Left renal pelvis (tissue), 4 donors: ENCODE data around the gene NHLH1. TPM values are rescaled to one million over a fixed set of nuclear protein-coding genes. Genes with fewer than 3 reads are reported as not detected.
"Not testable (repeated sequence)": the region's sequence is repeated elsewhere in the genome, so short reads cannot be mapped to it uniquely, and the experiment has no call there.

Experiments
- DNase-seq, 4 donors: peaks; one replicate each; pipeline ENCODE4 v3.0.0-alpha.2; 2013; ENCODE audit warnings: low read depth in 4 of 4, low spot score in 3 of 4
- polyA plus RNA-seq, 4 donors: library from polyadenylated mRNA; unstranded; fragments of 120-200 nt; gene quantifications; one replicate each; pipeline ENCODE4 v1.2.1, GENCODE V29; 2013; ENCODE audit not compliant: insufficient read length in 4 of 4

Gene NHLH1
- polyA plus RNA-seq, 4 donors, result 0.06 to 0.34 (median 0.20) TPM

DNA sequence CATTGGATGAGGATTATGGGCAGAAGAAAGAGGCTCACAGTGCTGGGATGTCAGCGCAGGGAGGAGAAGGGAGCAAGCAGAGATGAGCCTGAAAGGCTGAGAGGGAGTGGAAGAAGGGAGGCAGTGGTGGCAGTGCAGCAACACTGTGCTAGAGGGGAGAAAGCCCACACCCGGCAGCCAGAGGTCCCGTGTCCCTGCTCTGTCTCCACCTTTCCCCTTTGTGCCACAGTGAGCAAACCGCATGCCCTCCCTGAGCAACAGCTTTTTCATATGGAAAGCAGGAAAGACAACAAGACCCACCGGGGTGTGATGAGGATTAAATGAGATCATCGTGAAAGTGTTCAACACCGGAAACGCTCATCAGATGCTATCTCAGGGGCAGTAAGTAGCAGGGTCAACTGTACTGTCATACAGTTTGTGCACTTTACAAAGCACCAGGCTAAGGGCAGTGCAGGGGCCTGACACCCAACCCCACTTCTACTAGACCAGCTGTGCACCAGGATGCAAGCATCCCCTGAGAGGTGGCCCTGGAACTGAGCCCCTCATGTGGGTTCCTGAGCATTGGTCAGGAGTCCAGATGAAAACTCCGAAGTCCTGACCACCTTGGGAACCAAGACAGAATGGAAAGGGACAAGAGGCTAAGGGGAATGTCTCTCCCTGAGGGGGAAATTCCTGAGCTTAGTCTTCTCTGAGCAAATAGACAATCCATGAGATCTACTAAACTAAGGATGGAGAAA is 9.1 kb downstream of the NHLH1 start:
- DNase-seq, result no peak

DNA sequence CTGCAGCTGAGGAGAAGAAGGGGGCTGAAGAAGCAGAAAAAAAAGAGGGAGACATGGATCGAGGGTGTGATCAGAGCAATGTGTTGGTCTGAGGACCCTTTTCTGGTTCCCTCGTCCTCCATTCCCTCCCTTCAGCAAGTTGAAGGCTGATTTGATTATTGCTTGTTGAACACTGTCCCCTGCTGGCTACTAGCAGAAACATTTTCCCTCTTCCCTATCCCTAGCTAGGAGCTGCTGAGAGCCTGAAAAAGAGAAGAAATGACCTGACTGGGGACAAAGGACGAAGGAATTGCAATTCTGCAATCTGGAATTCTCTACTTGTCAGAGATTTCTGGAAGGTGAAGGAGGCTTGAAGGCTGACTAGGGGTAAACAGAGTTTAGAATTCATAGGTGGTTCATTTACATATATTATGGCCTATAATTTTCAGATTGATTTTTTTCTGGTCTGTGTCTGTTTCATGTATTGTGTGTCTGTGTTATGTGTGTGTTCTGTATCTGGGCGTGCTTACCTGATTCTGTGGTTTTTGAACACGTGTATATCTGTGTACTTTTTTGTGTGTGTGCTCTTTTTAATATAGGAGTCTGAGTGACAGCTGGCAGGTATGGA is 9.8 kb downstream of the NHLH1 start:
- peak in 3 of 4 donors; percentile 38 to 49 (median 39) for DNase-seq

DNA sequence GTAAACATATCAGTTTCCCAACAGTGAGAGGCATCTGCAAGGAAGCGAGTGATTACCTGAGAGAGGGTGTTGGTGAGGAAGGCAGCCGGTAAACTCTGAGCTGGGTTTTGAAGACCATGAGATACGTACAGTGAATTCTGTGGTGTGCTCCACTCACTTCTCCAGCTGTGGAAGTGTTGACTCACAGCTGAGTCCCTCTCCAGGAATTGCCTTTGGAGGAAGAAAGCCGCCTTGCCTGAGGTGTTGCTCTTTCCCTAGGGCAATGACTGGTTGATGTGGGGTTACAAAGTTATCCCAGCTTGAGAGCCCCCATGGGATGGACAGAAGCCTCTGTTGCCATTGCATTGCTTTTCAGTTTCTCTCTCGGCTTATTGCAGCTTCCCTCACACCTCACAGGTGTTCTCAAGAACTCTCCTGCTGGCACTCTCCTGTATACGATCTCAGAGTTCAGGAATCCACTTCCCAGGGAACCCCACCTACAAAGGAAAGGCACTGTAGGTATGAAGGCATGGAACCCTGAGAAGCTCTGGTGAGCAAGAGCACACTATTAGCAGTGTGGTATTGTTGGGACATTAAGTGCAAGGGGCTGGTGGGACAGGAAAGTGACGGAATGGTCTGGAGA is 10.8 kb downstream of the NHLH1 start:
- DNase-seq, result no peak

DNA sequence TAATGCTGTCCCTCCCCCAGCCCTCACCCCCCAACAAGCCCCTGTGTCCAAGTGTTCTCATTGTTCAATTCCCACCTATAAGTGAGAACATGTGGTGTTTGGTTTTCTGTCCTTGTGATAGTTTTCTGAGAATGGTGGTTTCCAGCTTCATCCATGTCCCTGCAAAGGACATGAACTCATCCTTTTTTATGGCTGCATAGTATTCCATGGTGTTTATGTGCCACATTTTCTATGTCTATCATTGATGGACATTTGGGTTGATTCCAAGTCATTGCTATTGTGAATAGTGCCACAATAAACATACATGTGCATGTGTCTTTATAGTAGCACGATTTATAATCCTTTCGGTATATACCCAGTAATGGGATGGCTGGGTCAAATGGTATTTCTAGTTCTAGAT is 17.9 kb downstream of the NHLH1 start:
- not testable (repeated sequence) for DNase-seq

DNA sequence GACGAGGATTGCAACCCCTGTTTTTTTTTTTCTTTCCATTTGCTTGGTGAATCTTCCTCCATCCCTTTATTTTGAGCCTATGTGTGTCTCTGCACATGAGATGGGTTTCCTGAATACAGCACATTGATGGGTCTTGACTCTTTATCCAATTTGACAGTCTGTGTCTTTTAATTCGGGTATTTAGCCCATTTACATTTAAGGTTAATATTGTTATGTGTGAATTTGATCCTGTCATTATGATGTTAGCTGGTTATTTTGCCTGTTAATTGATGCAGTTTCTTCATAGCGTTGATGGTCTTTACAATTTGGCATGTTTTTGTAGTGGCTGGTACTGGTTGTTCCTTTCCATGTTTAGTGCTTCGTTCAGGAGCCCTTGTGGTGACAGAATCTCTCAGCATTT is 21.5 kb downstream of the NHLH1 start:
- not testable (repeated sequence) for DNase-seq

DNA sequence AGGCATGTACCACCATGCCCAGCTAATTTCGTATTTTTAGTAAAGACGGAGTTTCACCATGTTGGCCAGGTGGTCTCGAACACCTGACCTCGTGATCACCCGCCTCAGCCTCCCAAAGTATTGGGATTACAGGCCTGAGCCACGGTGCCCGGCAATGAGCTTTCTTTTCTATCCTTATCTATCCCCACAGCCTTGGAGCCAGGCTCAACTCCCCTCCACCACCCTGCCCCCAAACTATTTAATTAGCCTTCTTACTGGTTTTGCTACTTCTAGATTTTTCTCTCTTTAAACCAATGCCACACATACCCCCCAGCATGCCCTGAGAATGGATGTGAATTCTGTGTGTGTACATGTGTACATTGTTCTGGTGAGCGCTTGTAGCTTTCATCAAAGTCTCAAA is 27.8 kb downstream of the NHLH1 start:
- DNase-seq, result no peak

DNA sequence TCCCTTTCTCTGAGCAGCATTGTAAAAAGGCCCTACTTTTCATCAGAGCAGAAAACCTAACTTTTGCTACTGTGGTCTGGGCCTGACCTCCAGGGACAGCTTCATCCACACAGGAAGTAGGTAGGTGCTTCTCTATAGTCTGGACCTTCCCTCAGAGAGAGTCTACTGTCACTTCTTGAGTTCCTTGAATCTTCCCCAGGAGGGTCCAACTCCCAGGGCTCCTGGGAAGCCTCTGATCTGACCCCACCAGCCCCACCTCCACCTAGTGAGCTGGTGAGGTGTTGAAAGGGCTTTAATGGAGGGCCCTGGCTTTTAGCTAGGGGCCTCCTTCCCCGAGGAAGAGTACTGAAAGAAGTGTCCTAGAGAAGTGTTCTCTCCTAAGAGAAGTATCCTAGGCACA is 30.8 kb downstream of the NHLH1 start:
- DNase-seq, result no peak

DNA sequence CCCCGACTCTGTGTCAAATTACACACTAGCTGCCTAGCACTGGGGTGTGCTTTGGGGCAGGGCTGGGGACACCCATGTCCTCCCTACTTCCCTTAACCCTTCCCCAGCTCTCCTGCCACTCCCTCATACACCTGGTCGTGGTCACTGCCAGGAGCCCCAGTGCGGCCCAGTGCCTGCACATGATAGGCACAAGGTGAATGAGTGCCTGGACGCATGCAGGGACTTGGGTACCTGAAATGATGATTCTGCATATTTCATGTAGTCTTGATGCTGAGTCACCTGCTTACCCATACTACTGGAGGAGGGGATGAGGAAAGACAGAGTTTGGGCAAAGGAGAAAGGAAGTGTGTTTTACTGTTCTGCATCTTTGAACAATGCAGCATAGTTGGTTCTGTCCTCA is 32.0 kb downstream of the NHLH1 start:
- no peak for DNase-seq

DNA sequence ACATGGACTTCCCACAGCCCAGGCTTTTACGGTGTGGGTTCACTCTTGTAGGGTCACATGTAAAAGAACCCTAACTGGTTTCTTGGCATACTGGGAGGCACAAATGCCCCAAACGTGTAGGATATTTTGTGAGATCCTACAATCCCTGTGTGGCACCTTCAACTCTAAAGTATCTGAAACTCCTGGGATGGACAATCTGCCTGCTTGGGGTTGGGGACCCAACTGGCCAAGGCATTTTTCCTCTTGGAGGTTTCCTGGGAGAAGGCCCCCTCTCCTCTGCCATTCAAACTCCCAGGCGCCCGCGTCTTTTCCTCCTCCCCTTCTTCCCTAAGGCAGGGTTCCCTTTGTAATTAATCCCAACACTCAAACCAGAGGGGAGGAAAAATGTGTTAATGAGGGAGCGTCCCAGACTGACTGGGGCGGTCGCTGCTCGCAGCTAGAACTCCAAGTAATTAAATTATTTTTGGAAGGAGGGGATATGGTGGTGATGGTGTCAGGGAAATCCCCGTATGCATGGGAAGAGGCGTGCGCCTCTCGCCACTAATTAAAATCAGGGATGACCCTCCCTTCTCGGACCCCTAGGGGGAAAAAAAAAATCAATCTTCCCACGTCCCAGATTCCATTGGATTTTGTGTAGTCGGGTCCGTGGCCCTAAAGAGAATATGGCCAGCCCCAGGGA is 32.8 kb downstream of the NHLH1 start:
- DNase-seq, result no peak

DNA sequence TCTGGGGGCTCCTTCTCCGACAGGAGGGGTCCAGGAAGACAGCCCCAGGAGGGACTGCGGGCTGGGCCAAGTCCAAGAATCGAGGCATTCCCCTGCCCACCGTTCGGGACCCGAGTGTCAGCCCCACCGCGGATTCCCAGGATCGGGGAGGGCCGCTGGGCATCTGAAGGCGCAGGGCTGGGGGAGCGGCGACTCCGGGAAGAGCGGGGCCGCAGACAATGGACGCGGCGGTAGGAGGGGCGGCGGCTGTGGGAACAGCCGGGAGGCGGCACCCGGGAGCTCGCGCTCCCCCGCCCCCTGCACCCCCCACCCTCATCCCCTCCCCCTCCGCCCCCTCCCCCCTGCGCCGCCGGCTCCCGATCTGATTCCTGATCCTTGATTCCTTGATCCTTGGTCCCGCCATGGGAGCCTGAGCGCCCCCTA is 33.4 kb downstream of the NHLH1 start, which contains the start of gene VANGL2:
Gene VANGL2 (plus strand): TSS at position 342 of the 423 bp plus-strand sequence. CDS start 15,274 bp downstream, outside the sequence.
- DNase-seq, result peak in 3 of 4 donors; percentile 71 to 77 (median 76)

DNA sequence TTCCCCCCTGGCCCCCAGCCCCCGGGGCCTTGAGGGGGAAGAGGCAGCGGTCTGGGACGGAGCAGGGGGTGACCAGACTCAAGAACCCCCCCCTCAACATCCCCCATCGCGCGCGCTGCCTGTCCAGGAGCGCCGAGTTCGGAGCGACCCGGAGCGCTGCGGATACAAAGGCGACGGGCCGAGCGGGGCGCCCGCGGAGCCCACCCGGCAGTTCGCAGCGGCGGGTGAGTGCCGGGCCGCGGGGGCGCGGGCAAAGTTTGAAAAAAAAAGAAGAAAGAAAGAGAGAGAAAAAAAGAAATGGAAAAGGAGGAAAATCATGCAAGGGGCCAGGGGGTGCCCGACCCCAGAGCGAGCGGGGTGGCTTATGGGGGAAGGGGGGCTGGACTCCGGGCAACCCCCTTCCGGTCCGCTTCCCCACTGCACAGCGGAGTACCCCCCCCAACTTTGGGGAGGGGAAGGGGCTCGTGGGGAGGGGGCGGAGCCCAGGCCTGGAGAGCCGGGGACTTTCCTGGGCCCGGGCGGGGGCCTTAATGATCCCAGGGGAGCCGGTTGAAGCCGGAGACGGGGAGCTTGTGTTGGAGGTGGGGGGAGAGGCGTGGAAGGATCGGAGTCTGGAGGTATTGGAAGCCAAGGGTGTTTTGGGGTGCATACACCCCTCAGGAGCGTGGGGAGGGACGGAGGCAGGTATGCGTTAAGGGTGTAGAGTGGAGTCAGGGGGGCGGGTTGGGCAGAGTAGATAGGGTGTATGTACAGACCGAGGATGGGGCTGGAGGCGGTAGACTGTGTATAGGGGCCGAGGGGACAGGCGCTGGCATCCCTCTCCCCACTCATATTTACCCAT is 34.0 kb downstream of the NHLH1 start:
- no peak for DNase-seq

DNA sequence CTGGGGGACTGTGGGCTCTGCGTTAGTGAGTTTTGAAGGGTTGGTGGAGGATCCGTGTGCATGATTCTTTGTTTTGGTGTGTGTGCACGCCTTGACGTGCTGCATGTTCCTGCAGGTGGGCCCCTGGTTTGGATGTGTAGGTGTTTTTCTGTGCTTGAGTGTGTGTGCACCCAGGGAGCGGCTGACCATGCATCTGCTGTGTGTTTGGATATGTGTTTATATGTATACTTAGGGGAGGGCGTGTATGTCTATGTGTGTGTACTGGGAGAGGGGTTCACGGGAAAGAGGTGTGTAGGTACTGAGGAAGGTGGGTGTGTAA is 34.6 kb downstream of the NHLH1 start:
- no peak for DNase-seq

DNA sequence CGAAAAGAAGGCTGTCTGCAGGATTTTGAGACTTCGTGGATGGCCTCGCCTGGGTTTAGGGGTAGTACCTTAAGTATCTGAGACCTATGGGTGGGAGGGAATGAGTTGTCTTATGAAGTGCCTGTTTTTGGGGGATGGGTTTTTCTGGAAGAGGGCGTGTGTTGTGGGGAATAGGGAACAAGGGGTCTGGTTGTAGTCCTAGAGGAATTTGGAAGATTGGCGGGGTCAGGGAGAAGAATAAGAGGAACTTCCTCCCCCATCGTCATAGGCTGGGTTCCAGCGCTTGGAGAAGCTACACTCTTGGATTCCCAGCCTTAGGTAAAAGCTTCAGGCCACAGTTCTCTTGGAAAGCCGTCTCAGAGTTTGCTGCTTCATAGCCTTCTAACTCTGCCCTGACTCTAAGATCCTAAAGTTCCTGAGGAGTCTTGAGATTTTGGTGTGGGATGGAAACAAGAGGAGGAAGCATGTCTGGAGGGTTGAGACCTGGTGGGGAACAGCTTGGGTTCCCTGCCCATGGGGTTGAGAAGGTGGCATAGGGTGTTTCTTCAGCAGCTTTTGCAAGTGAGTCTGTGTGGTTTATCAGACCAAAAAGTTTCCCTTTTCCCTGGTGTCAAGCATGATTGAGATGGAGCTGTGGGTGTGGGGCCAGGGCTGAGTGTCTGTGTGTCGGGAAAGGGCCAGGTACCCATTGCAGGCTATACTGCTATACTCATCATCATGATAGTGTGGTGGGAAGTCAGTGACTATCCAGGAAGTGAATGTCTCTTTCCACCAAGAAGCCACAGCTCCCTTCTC is 35.3 kb downstream of the NHLH1 start:
- no peak for DNase-seq

DNA sequence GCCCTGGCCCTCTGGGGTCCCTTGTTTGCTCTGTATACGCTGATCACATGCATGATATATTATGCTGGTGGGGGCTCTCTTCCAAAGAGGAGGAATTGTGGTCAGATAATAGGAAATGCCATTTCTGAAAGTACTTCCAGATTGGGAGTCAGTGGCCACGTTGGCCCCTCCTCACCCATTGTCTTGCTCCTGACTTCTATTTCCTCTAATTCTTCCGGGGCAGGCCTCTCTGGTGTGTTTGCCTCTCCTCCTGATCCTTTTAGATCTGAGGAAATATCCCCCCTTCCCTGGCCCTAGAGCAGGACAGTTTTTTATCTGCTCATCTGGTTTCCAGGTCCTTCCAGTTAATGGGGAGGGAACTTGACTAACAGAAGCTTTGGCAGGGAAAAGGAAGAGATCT is 36.4 kb downstream of the NHLH1 start:
- DNase-seq, result no peak

DNA sequence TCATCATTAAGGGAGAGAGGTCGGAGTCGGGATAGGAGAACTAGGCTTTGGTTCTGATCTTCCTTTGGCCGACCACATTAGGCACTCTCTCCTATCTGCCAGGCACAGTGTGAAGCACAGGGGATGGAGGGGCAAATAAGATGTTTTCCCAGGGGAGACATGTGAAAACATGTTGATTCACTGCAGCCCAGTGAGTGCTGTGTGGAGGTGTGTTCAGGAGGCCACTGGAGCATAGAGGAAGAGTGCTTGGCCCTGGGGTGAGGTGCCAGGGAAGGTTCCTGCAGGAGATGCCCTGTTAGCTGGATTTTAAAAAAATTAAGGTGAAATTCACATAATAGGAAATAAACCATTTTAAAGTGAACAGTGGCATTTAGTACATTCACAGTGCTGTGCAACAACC is 37.2 kb downstream of the NHLH1 start:
- DNase-seq, result no peak

DNA sequence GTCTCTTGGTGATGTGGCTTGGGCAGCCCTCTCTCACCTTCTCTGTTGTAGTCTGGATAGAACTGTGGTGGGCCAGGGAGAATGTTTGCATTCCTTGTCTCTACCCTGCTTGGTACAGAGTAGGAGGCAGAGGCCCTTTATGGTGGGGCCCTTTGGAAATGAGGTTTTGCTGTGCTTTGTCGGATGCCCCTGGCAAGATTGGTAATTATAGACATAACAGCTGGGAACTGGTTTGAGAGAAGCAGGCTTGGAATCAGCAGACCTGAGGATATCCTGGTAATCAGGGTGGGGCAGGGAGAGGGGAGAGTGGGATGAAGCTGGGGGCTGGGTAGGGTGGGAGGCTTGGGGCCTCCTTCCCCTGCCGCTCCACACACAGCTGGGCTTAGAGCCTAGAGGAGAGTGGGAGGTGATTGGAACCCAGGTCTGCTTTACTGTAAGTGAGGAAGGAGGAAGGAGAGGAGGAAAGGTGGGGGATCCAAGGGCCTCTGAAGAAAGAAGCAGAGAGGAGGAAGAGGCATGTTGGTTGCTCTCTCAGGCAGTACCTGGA is 38.5 kb downstream of the NHLH1 start:
- no peak for DNase-seq

DNA sequence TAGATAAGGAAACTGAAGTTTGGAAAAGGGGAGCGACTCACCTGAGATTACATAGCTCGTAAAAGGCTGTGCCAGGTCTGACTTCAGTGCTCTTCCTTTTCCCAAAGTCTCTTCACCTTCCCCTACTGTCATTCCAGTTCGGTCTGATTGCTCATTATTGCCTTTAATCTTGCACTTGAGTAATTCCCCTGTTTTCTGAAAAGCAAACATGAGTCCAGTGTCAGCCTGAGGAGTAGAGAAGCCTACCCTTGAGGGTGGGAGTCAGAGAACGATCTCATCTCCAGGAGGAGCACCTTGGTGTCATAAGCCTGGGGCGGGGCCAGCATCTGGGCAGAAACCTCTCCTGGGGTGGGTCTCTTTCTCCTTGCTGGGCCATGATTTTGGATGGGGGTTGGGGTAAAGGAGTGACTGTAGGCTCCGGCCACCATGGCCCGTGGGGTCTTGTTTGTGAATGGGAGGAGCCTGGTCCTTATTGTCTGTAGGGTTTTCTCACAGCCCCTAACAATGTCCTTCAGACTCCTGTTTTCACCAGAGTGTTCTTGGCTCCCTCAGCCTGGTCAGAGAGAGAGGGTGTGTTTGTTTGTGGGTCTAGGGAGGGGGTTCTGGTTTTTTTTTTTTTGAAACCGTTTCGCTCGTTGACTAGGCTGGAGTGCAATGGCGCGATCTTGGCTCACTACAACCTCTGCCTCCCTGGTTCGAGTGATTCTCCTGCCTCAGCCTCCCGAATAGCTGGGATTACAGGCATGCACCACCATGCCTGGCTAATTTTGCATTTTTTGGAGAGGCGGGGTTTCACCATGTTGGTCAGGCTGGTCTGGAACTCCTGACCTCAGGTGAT is 39.5 kb downstream of the NHLH1 start:
- DNase-seq, result no peak
